Endothelial cell of umbilical vein (primary cell): Measurements from ENCODE around the gene LONRF2. TPM values are rescaled to one million over a fixed set of nuclear protein-coding genes. Genes with fewer than 3 reads are reported as not detected.

Experiments
- BruUV-seq: library from RNA; stranded (reverse); fragments of 400-500 nt; replicated peaks from 2 replicates; lab custom pipeline; 2021; lab: Mats Ljungman, UMichigan
- CTCF ChIA-PET: fragments of 300-600, 350-600 bp; sonication (Branson Sonifier 250); formaldehyde crosslinking; loops from one replicate; lab custom pipeline; 2021; ENCODE audit warnings: antibody characterized with exemption, inconsistent platforms; lab: Charles Lee
- POLR2A ChIA-PET: fragments of 300-600, 350-600 bp; sonication (Branson Sonifier 250); formaldehyde crosslinking; loops from one replicate; lab custom pipeline; 2021; ENCODE audit warnings: antibody characterized with exemption, inconsistent platforms; lab: Charles Lee
- DNase-seq: peaks from one replicate; pipeline ENCODE4 v3.0.0-alpha.2; 2011; ENCODE audit warnings: low read depth, low spot score
- FAIRE-seq: peaks from 2 replicates; lab custom pipeline; 2011; peaks lifted over from hg19 to GRCh38; lab: Jason Lieb, UNC
- H2AFZ ChIP-seq: 2 replicates; pipeline ENCODE4 v1.6.0; 2012; ENCODE audit warnings: low read depth, low read length, control low read depth, inconsistent platforms
- H3K27ac ChIP-seq: 2 replicates; pipeline ENCODE4 v1.5.1; 2011; ENCODE audit warnings: low read depth, mild to moderate bottlenecking, control low read depth, low read length, moderate library complexity; ENCODE audit not compliant: insufficient read depth
- H3K27me3 ChIP-seq, 2 experiments: 2 replicates each; pipeline versions ENCODE4 v1.6.0 to v1.6.1; 2011; ENCODE audit warnings: low read length in 2 of 2, mixed read lengths in 1 of 2; ENCODE audit not compliant: control insufficient read depth in 2 of 2, insufficient read depth in 2 of 2
- H3K36me3 ChIP-seq, 2 experiments: 2 replicates in 1 of 2; 3 replicates in 1 of 2; pipeline ENCODE4 v1.5.1; 2011; ENCODE audit warnings: low read length in 2 of 2, mild to moderate bottlenecking in 1 of 2, moderate library complexity in 1 of 2; ENCODE audit not compliant: control insufficient read depth in 2 of 2, insufficient read depth in 2 of 2; ENCODE audit errors: extremely low read depth in 1 of 2
- H3K4me1 ChIP-seq: 3 replicates; pipeline ENCODE4 v1.5.1; 2011; ENCODE audit warnings: mild to moderate bottlenecking, low read length; ENCODE audit not compliant: control insufficient read depth, insufficient read depth; ENCODE audit errors: extremely low read depth
- H3K4me2 ChIP-seq: 2 replicates; pipeline ENCODE4 v1.6.1; 2011; ENCODE audit warnings: low read length, control low read depth, mixed read lengths; ENCODE audit not compliant: insufficient read depth
- H3K4me3 ChIP-seq, 3 experiments: fragments of 200-600 bp in 1 of 3; sonication (generic), shearing (Covaris generic) in 1 of 3; replicated peaks in 1 of 3; 2 replicates each; pipeline ENCODE4 v1.5.1; 2011 to 2016; ENCODE audit warnings: control low read depth in 3 of 3, low read length in 3 of 3, mild to moderate bottlenecking in 2 of 3, inconsistent platforms in 1 of 3, low read depth in 1 of 3, moderate library complexity in 1 of 3; ENCODE audit not compliant: insufficient read depth in 1 of 3
- H3K79me2 ChIP-seq: 2 replicates; pipeline ENCODE4 v1.6.0; 2012; ENCODE audit warnings: low read length, inconsistent platforms; ENCODE audit not compliant: control insufficient read depth, insufficient read depth
- H3K9ac ChIP-seq: replicated peaks from 2 replicates; pipeline ENCODE3; 2011; ENCODE audit warnings: low read length, control low read depth; ENCODE audit not compliant: insufficient read depth; ENCODE audit errors: extremely low read depth
- H3K9me1 ChIP-seq: replicated peaks from 3 replicates; pipeline ENCODE4 v1.6.0; 2011; ENCODE audit warnings: mild to moderate bottlenecking, low read length; ENCODE audit not compliant: control insufficient read depth, insufficient read depth; ENCODE audit errors: extremely low read depth
- H3K9me3 ChIP-seq: replicated peaks from 2 replicates; pipeline ENCODE4 v1.5.1; 2012; ENCODE audit warnings: low read length, inconsistent platforms; ENCODE audit not compliant: control insufficient read depth, insufficient read depth
- H4K20me1 ChIP-seq: replicated peaks from 2 replicates; pipeline ENCODE3; 2011; ENCODE audit warnings: mild to moderate bottlenecking, low read length; ENCODE audit not compliant: control insufficient read depth, insufficient read depth; ENCODE audit errors: extremely low read depth
- CTCF ChIP-seq, 2 donors: IDR thresholded peaks; 1 replicate in 1 of 2; 2 replicates in 1 of 2; pipeline ENCODE4 v1.5.1; 2011; ENCODE audit warnings: low read length in 2 of 2, mild to moderate bottlenecking in 2 of 2, moderate library complexity in 2 of 2, control low read depth in 1 of 2, inconsistent platforms in 1 of 2, low read depth in 1 of 2; ENCODE audit not compliant: insufficient read depth in 1 of 2; ENCODE audit errors: extremely low read depth in 1 of 2
- EZH2 ChIP-seq: IDR thresholded peaks from 2 replicates; pipeline ENCODE4 v1.6.1; 2012; ENCODE audit warnings: borderline replicate concordance, low read depth, mild to moderate bottlenecking, moderate library complexity, low read length, inconsistent platforms; ENCODE audit not compliant: severe bottlenecking
- FOS ChIP-seq: IDR thresholded peaks from 2 replicates; pipeline ENCODE4 v1.6.1; 2011; ENCODE audit warnings: mild to moderate bottlenecking, low read length, moderate library complexity, borderline replicate concordance; ENCODE audit not compliant: insufficient read depth
- GATA2 ChIP-seq: IDR thresholded peaks from 2 replicates; pipeline ENCODE4 v1.7.0; 2011; ENCODE audit warnings: low read depth, mild to moderate bottlenecking, moderate library complexity, mixed read lengths, low read length; ENCODE audit not compliant: insufficient read length, insufficient read depth
- JUN ChIP-seq: IDR thresholded peaks from 2 replicates; pipeline ENCODE4 v1.6.1; 2011; ENCODE audit warnings: borderline replicate concordance, low read depth; ENCODE audit not compliant: insufficient read length, insufficient read depth
- MYC ChIP-seq: IDR thresholded peaks from one replicate; pipeline ENCODE4 v1.6.1; 2011; ENCODE audit warnings: mild to moderate bottlenecking, low read depth, low read length
- POLR2A ChIP-seq: IDR thresholded peaks from 2 replicates; pipeline ENCODE4 v1.6.1; 2012; ENCODE audit warnings: low read depth, mild to moderate bottlenecking, control low read depth, low read length
- POLR2AphosphoS5 ChIP-seq: IDR thresholded peaks from 2 replicates; pipeline ENCODE4 v1.6.1; 2012; ENCODE audit warnings: low read depth, mild to moderate bottlenecking, control low read depth, low read length, moderate library complexity; ENCODE audit not compliant: insufficient read depth
- dilution Hi-C: fragments of 300-500 bp; cut with MboI; formaldehyde crosslinking; loops from one replicate; pipeline ENCODE4 v1.15.0; 2019; ENCODE audit warnings: low sequenced_read_pairs; ENCODE audit not compliant: extremely low pct_ligation_motif_present
- intact Hi-C: fragments of 100-400 bp; cut with micrococcal nuclease; formaldehyde crosslinking; loops from one replicate; pipeline ENCODE4 v1.10.0; 2022
- polyA plus RNA-seq, 4 experiments: library from polyadenylated mRNA; depleted of rRNA in 3 of 4; stranded (reverse) in 3 of 4; unstranded in 1 of 4; fragments of >200 nt; gene quantifications; 2 replicates each; pipeline versions ENCODE4 v1.2.1 to v1.2.3, GENCODE V29; 2011 to 2012; ENCODE audit warnings: missing spikeins in 1 of 4
- total RNA-seq: library from RNA; stranded (reverse); gene quantifications from 2 replicates; pipeline ENCODE4 v1.2.3, GENCODE V29; 2021

LONRF2 gene
- total and polyA plus RNA-seq, 2 donors (not counting 3 experiments of a cell fraction or from before 2014, with no cell fraction given), result 0.03 TPM; not detected in 1

- no peak for TF ChIP-seq JUN
- no peak for TF ChIP-seq GATA2
- TF ChIP-seq POLR2AphosphoS5, result no peak
- TF ChIP-seq EZH2, result no peak
- TF ChIP-seq POLR2A, result no peak
- no peak for TF ChIP-seq CTCF (IDR thresholded peaks at IDR 0.05; ENCODE audit: extremely low read depth in 1 of 2, insufficient read depth in 1 of 2, low read depth in 1 of 2, low read length in 2 of 2)
- TF ChIP-seq MYC, result no peak
- TF ChIP-seq FOS, result no peak
- no peaks in the 10 kb centered on the region for H3K9me1 ChIP-seq
- no peak overlapping the region for H3K9ac ChIP-seq
- no peaks in the 10 kb centered on the region for H3K9me3 ChIP-seq
- no peaks in the 10 kb centered on the region for H3K4me1 ChIP-seq
- H3K79me2 ChIP-seq, result no peaks in the 10 kb centered on the region
- no peak overlapping the region for H3K4me2 ChIP-seq
- dilution Hi-C loops (no loop called here), intact Hi-C loops (no loop called here)
- CTCF ChIA-PET, result interaction anchor here (1.6 to 7.0 kb wide), 2 partner anchors 12 to 106 kb away, joined by 7 to 52 read pairs; no protein-coding TSS in a partner anchor
- no TSS peak for BruUV-seq
- H2AFZ ChIP-seq, result no peak overlapping the region
- H3K27me3 ChIP-seq, result no peaks in the 10 kb centered on the region
- H4K20me1 ChIP-seq, result no peaks in the 10 kb centered on the region
- H3K36me3 ChIP-seq, result no peaks in the 10 kb centered on the region
- no peak for DNase-seq
- FAIRE-seq, result no peak
- H3K27ac ChIP-seq, result no peak overlapping the region
- H3K4me3 ChIP-seq, result no peak overlapping the region
- POLR2A ChIA-PET, result no interaction called here
Measured at GRCh38 chr2:100274566-100275199, 47.6 kb downstream of the LONRF2 start.
